HG03196 (cell line): ENCODE results near the gene ANK3.

Source experiments
- ATAC-seq: cut with Tn5 transposase; IDR thresholded peaks from one replicate; pipeline ENCODE4 v1.9.1; 2021; ENCODE audit not compliant: unreplicated experiment

The ANK3 gene

DNA sequence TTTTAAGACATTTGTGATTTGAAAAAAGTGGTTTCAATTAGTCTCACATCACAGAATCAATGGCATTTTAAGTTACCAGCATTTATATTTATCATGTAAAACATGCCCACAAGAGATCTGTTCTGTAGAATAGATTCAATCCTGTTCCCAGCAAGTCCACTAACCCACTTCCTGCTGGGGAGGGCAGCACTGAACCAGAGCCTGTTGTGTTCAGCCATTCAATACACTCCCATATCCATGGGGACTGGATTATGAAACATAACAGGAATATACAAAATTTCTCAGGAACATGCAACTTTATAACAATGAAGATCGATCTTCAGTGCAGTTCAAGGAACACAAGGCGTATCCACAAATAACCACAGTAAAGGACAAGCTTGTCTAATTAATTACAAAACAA is 24.4 kb upstream of the ANK3 start:
- no peak for ATAC-seq

DNA sequence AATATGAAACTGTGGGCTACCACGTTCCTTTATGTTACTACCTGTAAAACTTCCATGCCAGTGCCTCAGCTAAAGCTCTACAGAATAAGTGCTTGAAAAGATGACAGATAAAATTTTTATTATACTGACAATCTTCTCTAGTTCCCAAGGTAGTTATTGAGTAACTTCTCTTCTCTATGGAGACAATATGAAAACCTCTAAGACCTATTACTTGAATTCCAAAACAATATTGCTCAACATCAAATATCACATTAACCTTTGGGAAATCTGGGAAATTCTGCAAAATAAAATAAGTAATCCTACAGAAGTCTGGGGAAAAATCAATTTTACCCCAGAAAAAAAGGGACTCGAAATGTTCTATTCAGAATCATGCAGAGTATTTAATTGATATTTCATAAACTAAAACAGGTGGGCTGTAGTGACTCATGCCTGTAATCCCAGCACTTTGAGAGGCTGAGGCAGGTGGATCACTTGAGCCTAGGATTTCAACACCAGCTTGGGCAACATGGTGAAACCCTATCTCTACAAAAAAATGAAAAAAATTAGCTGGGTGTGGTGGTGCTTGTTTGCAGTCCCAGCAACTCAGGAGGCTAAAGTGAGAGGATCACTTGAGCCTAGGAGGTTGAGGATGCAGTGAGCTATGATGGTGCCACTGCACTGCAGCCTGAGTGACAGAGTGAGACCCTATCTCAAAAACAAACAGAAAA is 23.8 kb upstream of the ANK3 start:
- no peak for ATAC-seq

GRCh38 chr10:60410970-60411369 is 21.3 kb upstream of the ANK3 start:
- ATAC-seq, result no peak

DNA sequence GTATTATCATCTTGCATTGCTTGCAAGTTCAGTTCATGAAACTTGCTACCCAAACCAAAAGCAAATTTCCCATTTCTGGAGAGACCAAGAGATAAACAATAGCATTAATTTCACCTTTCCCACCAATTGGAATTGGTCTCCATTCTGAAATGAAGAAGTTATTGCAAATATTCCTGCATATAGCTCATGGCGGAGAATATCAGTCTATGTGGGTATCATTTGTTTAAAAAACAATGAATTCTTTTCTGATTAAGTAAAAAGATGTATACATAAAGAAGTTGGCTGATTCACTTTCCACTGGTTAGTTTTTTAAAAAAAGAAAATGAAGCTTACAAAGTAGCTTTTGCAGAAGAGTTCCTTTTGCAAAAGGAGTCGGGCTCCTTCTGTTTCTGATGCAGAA is 19.5 kb upstream of the ANK3 start:
- no peak for ATAC-seq

DNA sequence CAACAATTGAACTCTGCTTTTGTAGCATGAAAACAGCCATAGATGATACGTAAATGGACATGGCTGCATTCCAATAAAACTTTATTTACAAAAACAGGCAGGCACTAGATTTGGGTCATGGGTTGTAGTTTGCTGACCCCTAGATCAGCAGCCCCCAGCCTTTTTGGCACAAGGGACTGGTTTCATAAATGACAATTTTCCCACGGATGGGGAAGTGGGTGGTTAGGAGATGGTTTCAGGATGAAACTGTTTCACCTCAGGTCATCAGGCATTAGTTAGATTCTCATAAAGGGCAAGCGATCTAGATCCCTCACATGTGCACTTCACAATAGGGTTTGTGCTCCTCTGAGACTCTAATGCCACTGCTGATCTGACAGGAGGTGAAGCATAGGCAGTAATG is 16.5 kb upstream of the ANK3 start:
- no peak for ATAC-seq

DNA sequence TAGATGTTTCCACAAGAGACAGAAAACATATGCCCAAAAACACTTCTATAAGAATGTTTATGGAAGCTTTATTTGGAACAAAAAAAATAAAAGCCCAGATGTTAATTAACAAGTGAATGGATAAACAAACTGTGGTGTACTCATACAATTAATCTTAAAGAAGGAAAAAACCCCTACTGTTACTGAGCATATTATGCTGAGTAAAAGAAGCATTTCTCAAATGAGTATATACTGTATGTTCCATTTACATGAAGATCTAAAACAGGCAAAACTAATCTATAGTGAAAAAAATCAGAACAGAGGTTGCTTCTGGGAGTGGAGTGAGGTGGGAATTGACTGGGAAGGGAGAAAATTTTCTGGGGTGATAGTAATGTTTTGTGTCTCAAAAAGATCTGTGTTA is 15.5 kb upstream of the ANK3 start:
- ATAC-seq, result no peak

DNA sequence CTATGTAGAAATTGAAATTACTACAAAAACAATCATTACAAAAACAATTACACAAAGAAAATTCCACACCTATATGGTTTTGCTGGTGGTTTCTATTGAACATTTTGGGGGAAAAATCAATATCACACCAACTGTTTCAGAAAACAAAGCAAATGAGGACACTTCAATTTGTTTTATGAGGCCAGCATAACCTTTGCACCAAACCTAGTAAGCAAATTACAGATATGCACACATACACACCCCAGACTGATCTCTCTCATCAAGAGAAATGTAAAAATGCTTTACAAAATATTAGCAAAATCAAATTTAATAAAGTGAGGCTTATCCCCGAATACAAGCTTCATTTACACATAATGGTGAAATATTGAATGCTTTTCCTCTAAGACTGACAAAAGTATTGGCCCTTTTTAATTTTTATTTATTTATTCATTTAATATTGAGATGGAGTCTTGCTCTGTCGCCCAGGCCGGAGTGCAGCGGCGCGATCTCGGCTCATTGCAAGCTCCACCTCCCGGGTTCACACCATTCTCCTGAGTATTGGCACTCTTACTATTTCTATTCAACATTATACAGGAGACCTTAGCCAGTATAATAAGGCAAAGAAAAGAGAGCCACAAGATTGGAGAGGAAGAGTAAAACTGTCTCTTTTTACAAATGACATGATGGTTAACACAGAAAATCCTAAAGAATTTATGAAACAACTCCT is 13.6 kb upstream of the ANK3 start:
- ATAC-seq, result no peak

- no peak for ATAC-seq
Observed at GRCh38 chr10:60400366-60400765, 10.7 kb upstream of the ANK3 start.

DNA sequence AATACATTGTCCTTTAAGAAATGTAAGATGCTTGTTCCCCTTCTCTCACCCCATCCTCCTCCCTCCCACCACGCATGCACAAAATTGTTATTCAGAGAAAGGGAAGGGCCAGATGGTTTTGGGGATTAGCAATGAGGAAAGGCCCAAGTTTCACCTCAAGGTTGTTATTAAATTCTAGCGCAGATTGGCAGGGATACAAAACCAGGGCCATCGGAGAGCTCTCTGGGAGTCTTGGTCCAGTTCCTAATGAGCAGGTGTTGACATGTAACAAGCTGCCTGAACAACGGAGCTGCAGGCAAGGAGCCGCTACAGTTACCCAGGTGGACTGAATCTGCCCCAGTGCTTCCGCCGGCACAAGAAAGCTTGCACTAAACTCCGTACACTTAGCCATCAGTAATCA is 9.7 kb upstream of the ANK3 start:
- no peak for ATAC-seq

GRCh38 chr10:60397792-60398191 is 8.1 kb upstream of the ANK3 start:
- ATAC-seq, result no peak

DNA sequence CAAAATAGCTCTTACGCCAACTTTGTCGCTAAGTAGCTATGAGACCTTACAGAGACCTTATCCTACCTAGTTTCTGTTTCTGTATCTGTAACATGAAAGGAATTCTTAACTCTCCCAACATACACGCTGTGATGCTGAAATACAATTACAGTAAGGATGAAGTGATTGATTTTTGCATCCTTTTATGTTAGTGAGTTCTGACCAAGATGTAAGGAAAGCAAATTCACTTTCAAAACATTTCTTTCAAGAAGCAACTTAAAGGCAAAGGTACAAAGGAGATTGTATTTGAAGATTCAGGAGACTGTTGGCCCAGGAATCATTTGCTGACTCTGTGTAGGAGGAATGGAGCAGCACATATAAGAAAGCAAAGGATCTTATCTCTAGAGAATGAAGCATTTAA is 7.1 kb upstream of the ANK3 start:
- no peak for ATAC-seq

GRCh38 chr10:60395711-60396110 is 6.0 kb upstream of the ANK3 start:
- no peak for ATAC-seq

GRCh38 chr10:60394446-60394845 is 4.8 kb upstream of the ANK3 start:
- ATAC-seq, result no peak

- ATAC-seq, result no peak
Observed at GRCh38 chr10:60390224-60390626, 550 bp upstream of the ANK3 start.

GRCh38 chr10:60388709-60389301 is 870 bp downstream of the ANK3 start:
- ATAC-seq, result no peak

GRCh38 chr10:60388116-60388625 is 1.5 kb downstream of the ANK3 start:
- ATAC-seq, result no peak

- no peak for ATAC-seq
Observed at GRCh38 chr10:60387531-60387930, 2.1 kb downstream of the ANK3 start.

- no peak for ATAC-seq
Observed at GRCh38 chr10:60385399-60385738, 4.3 kb downstream of the ANK3 start.

GRCh38 chr10:60384708-60385398 is 4.8 kb downstream of the ANK3 start:
- no peak for ATAC-seq

DNA sequence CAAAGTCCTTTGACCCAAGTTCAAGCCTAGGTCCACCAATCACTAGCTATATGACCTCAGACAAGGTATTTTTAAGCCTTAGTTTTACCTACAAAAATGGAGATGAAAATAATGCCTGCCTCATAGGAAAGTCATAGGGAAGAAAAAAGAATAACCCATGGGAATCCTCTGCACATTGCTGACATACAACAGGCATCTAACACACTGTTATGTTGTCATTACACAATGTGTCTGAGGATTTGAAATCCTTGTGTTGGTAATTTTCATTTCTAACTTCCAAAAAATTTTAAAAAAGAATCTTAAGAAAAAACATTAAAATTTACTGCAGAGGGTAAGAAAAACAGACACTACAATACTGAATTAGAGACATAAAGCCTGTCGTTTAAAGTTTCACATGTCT is 5.7 kb downstream of the ANK3 start:
- no peak for ATAC-seq

DNA sequence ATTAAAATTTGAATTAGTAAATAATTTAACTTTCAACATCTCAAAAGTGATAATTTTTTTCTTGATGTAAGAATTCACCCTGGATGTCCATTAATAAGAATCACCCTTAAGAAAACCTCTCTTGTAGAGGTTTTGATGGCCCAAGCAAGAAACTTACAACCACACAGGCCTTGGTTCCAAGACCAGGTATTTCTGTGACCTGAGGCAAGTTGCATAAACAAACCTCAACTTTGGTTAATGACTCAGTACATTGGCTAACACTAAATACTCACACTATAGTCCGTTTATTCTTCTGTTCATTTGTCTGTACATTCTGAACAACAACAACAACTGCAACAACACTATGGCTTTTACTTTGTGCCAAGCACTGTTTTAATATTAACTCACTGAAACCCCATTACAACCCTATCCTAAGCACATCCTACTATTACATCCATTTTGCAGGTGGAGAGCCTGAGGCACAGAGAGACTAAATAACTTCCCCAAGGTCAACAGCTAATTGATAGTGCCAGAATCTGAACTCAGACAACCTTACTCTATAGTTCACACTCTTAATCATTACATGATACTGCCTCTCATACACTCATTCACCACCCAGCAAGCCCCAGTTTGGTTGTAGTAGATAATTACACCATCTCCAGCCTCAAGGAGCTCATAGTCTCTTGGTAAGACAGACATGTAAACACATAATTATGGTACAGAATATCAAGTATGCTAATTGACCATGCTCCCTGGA is 6.6 kb downstream of the ANK3 start:
- ATAC-seq, result no peak
